ENCODE data around the gene ZNF221. TPM values are rescaled to one million over a fixed set of nuclear protein-coding genes. Genes with fewer than 3 reads are reported as not detected.

ZNF221 gene
- total and polyA plus RNA-seq, 2 experiments from 2014 or later = 1.9 to 3.8 TPM

DNA sequence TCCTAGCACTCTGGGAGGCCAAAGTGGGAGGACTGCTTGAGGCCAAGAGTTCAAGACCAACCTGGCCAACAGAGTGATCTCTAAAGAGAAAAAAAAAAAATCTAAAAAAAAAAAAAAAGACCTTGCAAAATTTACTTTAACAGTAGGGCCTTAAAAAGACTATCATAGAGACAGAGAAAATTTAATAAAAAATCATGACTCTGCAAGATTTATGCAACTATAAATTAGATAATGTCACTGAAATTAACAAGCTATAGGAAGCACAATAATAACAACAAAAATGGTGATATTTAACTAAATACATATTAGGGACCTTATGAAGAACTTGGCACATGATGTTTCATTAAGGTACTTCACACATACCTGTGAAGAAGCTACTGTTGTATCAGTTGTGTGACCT is 27.2 kb upstream of the ZNF221 start:
- Histone ChIP-seq H2AFZ (no peak overlapping the region), H3K27me3 (replicated peaks; ENCODE audit: insufficient read depth) (no peaks in the 10 kb centered on the region), H3F3A (ENCODE audit: insufficient read depth) (no peaks in the 10 kb centered on the region), H3K36me3 (ENCODE audit: low read depth) (peaks cover 75% of the 10 kb centered on the region), H3K9me2 (ENCODE audit: insufficient read depth) (no peaks in the 10 kb centered on the region), H3K4me1 (ENCODE audit: insufficient read depth) (no peaks in the 10 kb centered on the region), H3K4me3 (no peak overlapping the region), H3K9me3 (ENCODE audit: low read depth) (no peaks in the 10 kb centered on the region), H3K4me2 (ENCODE audit: unreplicated experiment) (no peak overlapping the region), H3K9ac (no peak overlapping the region), H4K20me1 (ENCODE audit: insufficient read depth) (no peaks in the 10 kb centered on the region), H3K79me2 (ENCODE audit: insufficient read depth) (no peaks in the 10 kb centered on the region), H3K27ac (no peak overlapping the region)
- TF ChIP-seq EZH2 (IDR thresholded peaks at IDR 0.05; ENCODE audit: insufficient read depth, poor library complexity, severe bottlenecking) (no peak), EZH2phosphoT487 (IDR thresholded peaks at IDR 0.05; ENCODE audit: insufficient read depth, low read depth) (no peak)
- DNase-seq = no peak
- in situ Hi-C loops (cut with MboI) = no loop called here

DNA sequence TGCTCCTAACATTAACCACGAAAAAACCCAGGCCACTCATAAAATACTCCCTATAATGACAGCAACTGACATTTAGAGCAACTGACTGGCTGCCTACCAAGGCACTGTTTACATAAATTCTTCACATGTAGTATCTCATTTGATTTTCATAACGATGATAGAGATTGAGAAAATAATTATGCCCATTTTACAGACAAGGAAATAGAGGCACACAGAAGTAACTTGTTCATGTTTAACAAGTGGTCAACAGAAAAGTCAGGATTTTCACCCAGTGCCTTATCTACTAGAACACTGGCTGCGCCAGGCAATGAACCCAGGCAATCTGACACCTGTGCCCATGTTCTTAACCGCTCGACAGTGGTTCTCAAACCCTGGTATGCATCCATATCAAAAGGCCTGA is 22.2 kb upstream of the ZNF221 start:
- no peak overlapping the region for H2AFZ ChIP-seq
- no peak for DNase-seq
- peaks cover 5% of the 10 kb centered on the region; the same call in 1 of the 2 replicates for H3K4me1 ChIP-seq (ENCODE audit: insufficient read depth)
- no peak overlapping the region for H3K27ac ChIP-seq
- no peak overlapping the region for H3K4me3 ChIP-seq
- TF ChIP-seq EZH2phosphoT487 (IDR thresholded peaks at IDR 0.05; ENCODE audit: insufficient read depth, low read depth) (no peak), EZH2 (IDR thresholded peaks at IDR 0.05; ENCODE audit: insufficient read depth, poor library complexity, severe bottlenecking) (no peak)
- peaks cover 25% of the 10 kb centered on the region for H3K79me2 ChIP-seq (ENCODE audit: insufficient read depth)
- no peaks in the 10 kb centered on the region for H3K27me3 ChIP-seq (replicated peaks; ENCODE audit: insufficient read depth)
- 96 to 97% methylated on average over 5 of the region's 5 CpGs for WGBS, 2 experiments (ENCODE audit: low coverage in 1 of 2, low lambda C conversion rate in 2 of 2, missing lambda C conversion rate in 2 of 2)
- no peaks in the 10 kb centered on the region for H4K20me1 ChIP-seq (ENCODE audit: insufficient read depth)
- in situ Hi-C loops (cut with MboI) = no loop called here
- H3K36me3 ChIP-seq (ENCODE audit: low read depth) = peaks cover 56% of the 10 kb centered on the region
- H3F3A ChIP-seq (ENCODE audit: insufficient read depth) = peaks cover 2% of the 10 kb centered on the region
- H3K4me2 ChIP-seq (ENCODE audit: unreplicated experiment) = no peak overlapping the region
- H3K9me3 ChIP-seq (ENCODE audit: low read depth) = no peaks in the 10 kb centered on the region
- H3K9me2 ChIP-seq (ENCODE audit: insufficient read depth) = no peaks in the 10 kb centered on the region
- H3K9ac ChIP-seq = no peak overlapping the region

DNA sequence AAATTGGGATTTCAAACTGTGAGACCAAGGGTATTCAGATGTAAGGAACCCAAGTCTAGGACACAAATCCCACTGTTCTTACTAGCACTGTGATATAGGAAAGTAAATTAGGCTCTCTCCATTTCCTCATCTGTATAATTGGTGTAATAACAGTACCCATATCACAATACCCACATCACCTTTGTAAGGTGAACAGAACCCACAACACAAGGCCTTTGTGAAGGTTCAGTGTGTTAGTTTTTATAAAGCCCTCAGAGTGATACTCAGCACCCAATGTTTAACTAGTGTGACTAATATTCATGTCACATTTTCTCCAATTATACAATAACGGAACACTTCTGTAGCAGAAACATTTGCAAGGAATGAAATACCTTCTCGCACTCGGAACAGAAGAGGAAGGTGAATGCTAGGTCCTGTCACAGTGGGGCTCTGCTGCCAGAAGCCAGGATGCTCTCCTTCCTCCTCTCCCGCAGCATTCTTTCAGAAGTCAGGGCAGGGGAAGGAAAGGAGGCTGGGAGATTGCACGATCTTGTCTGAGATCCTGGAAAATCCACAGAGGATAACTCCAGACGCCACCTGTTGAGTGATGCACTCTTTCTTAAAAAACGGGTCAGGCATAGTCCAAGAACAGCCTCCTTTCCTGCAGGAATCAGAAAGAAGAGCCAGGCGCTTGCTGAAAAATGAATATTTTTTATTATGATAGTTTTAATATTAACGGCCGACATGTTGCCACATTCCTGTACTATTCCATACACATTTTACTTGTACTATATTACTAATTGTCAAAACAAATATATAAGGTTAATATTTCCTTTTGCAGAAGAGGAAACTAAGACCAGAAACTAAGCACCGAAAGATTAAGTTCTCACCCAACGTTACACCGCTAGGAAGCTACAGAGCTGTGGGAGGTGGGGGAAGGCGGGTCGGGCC is 16.7 kb upstream of the ZNF221 start:
- 16% methylated on average over 15 of the region's 15 CpGs for WGBS, 2 experiments (ENCODE audit: low coverage in 1 of 2, low lambda C conversion rate in 2 of 2, missing lambda C conversion rate in 2 of 2)
- DNase-seq = peak; percentile 39

DNA sequence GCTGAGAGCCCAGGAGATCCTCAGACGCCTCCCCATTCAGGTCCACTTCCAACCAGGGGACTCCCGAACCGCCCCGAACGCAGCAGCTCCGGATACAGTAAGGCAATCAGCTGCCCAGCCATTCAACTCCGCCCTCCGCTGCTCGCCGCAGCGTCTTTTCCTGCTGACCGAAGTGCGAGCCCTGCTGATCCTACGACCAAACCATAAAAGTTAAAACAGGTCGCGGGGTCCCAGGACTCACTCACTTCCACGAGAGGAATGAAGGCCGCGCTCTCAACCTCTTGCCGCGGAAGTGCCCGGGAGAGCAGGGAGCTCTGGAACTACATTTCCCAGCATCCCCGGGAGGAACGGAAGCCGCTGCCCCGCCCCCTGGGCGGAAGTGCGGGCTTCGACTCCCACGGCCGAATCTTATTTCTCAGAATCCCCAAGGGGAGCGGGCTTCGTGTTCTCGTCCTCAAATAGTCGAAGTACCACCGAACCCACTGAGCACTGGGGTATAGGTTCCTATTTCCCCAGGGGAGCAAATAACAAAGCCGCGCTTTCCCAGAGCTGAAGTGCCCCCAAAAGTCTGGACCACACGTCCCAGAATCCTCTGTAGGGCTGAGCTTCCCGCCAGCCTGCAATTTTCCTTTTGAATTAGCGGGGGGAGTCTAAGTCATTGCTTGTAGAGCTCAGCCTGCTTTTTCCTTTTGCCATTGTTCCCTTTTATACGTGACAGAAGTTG is 15.9 kb upstream of the ZNF221 start, which contains the start of gene ZNF45:
TSS of gene ZNF45 (minus strand) at position 298 of the 724 bp plus-strand sequence. CDS start 13,097 bp downstream, outside the sequence.
- H3K79me2 ChIP-seq (ENCODE audit: insufficient read depth) = peaks cover 31% of the 10 kb centered on the region
- no peaks in the 10 kb centered on the region for H3K9me3 ChIP-seq (ENCODE audit: low read depth)
- H3K4me3 ChIP-seq = peak within 1 kb of the TSS; percentile 84
- H3K9me2 ChIP-seq (ENCODE audit: insufficient read depth) = no peaks in the 10 kb centered on the region
- no peaks in the 10 kb centered on the region for H4K20me1 ChIP-seq (ENCODE audit: insufficient read depth)
- peak; percentile 97 for DNase-seq
- peak within 1 kb of the TSS; percentile 95 for H3K4me2 ChIP-seq (ENCODE audit: unreplicated experiment)
- TF ChIP-seq EZH2 (IDR thresholded peaks at IDR 0.05; ENCODE audit: insufficient read depth, poor library complexity, severe bottlenecking) (no peak), EZH2phosphoT487 (IDR thresholded peaks at IDR 0.05; ENCODE audit: insufficient read depth, low read depth) (no peak)
- peak within 1 kb of the TSS; percentile 60 for H3K27ac ChIP-seq
- H3K36me3 ChIP-seq (ENCODE audit: low read depth) = peaks cover 21% of the 10 kb centered on the region
- H3K9ac ChIP-seq = peak within 1 kb of the TSS; percentile 78
- peaks cover 11% of the 10 kb centered on the region for H3F3A ChIP-seq (ENCODE audit: insufficient read depth)
- in situ Hi-C loops (cut with MboI) = no loop called here
- H3K27me3 ChIP-seq (replicated peaks; ENCODE audit: insufficient read depth) = no peaks in the 10 kb centered on the region
- H2AFZ ChIP-seq = peak within 1 kb of the TSS; percentile 93
- peaks cover 9% of the 10 kb centered on the region; the same call in 1 of the 2 replicates for H3K4me1 ChIP-seq (ENCODE audit: insufficient read depth)
- 1 to 2% methylated on average over 42 of the region's 42 CpGs for WGBS, 2 experiments (ENCODE audit: low coverage in 1 of 2, low lambda C conversion rate in 2 of 2, missing lambda C conversion rate in 2 of 2)

More for the DNA sequence above, 16.7 kb upstream of the ZNF221 start:
- peaks cover 9% of the 10 kb centered on the region; the same call in 1 of the 2 replicates for H3K4me1 ChIP-seq (ENCODE audit: insufficient read depth)
- H2AFZ ChIP-seq = peak overlapping the region; percentile 93
- H3K4me3 ChIP-seq = peak overlapping the region; percentile 84
- H3F3A ChIP-seq (ENCODE audit: insufficient read depth) = peaks cover 11% of the 10 kb centered on the region
- H3K9me2 ChIP-seq (ENCODE audit: insufficient read depth) = no peaks in the 10 kb centered on the region
- peak overlapping the region; percentile 95 for H3K4me2 ChIP-seq (ENCODE audit: unreplicated experiment)
- peaks cover 22% of the 10 kb centered on the region for H3K36me3 ChIP-seq (ENCODE audit: low read depth)
- no peak for TF ChIP-seq EZH2 (IDR thresholded peaks at IDR 0.05; ENCODE audit: insufficient read depth, poor library complexity, severe bottlenecking)
- TF ChIP-seq EZH2phosphoT487 (IDR thresholded peaks at IDR 0.05; ENCODE audit: insufficient read depth, low read depth) = no peak
- H3K27me3 ChIP-seq (replicated peaks; ENCODE audit: insufficient read depth) = no peaks in the 10 kb centered on the region
- peaks cover 31% of the 10 kb centered on the region for H3K79me2 ChIP-seq (ENCODE audit: insufficient read depth)
- H3K27ac ChIP-seq = peak overlapping the region; percentile 60
- H3K9ac ChIP-seq = peak overlapping the region; percentile 78
- no peaks in the 10 kb centered on the region for H3K9me3 ChIP-seq (ENCODE audit: low read depth)
- in situ Hi-C loops (cut with MboI) = no loop called here
- H4K20me1 ChIP-seq (ENCODE audit: insufficient read depth) = no peaks in the 10 kb centered on the region
